HG03025 (cell line): Measurements from ENCODE around the gene CTCF.
A peak's percentile ranks its signal among the peaks of the same experiment; 100 is the strongest.
"Not testable (repeated sequence)": the region's sequence is repeated elsewhere in the genome, so short reads cannot be mapped to it uniquely, and the experiment has no call there.

Experiments
- ATAC-seq: cut with Tn5 transposase; IDR thresholded peaks from one replicate; pipeline ENCODE4 v1.9.1; 2021; ENCODE audit warnings: mild to moderate bottlenecking, moderate library complexity; ENCODE audit not compliant: unreplicated experiment, low FRiP score

CTCF gene

GRCh38 chr16:67562526-67562917 lies at the start of gene CTCF:
Gene CTCF (plus strand): TSS chr16:67562526. CDS start chr16:67610833, 48,307 bp downstream.
- peak; percentile 49 for ATAC-seq

- not testable (repeated sequence) for ATAC-seq
Measured at GRCh38 chr16:67513892-67514291, 48.4 kb upstream of the CTCF start.

- ATAC-seq, result no peak
Measured at GRCh38 chr16:67514382-67514828, 47.9 kb upstream of the CTCF start.

- no peak for ATAC-seq
Measured at GRCh38 chr16:67516296-67517154, 45.8 kb upstream of the CTCF start.

- no peak for ATAC-seq
Measured at GRCh38 chr16:67517155-67517445, 45.2 kb upstream of the CTCF start.

- ATAC-seq, result no peak
Measured at GRCh38 chr16:67517661-67518423, 44.5 kb upstream of the CTCF start.

- no peak for ATAC-seq
Measured at GRCh38 chr16:67518676-67519075, 43.6 kb upstream of the CTCF start.

- ATAC-seq, result no peak
Measured at GRCh38 chr16:67519242-67519641, 43.1 kb upstream of the CTCF start.

- ATAC-seq, result peak; percentile 60
Measured at GRCh38 chr16:67521095-67521804, 41.1 kb upstream of the CTCF start.

- no peak for ATAC-seq
Measured at GRCh38 chr16:67525176-67525860, 37.0 kb upstream of the CTCF start.

GRCh38 chr16:67526149-67526791 lies 36.1 kb upstream of the CTCF start:
- ATAC-seq, result no peak

- no peak for ATAC-seq
Measured at GRCh38 chr16:67528222-67528869, 34.0 kb upstream of the CTCF start, which contains the start of gene RIPOR1. Gene RIPOR1 (plus strand): TSS chr16:67528829. CDS start chr16:67538447, 9,618 bp downstream.

- no peak for ATAC-seq
Measured at GRCh38 chr16:67528870-67529581, 33.3 kb upstream of the CTCF start.

GRCh38 chr16:67529582-67530012 lies 32.7 kb upstream of the CTCF start:
- ATAC-seq, result no peak

GRCh38 chr16:67530013-67530939 lies 32.0 kb upstream of the CTCF start:
- no peak for ATAC-seq

GRCh38 chr16:67531247-67531646 lies 31.1 kb upstream of the CTCF start:
- no peak for ATAC-seq

GRCh38 chr16:67533024-67533560 lies 29.2 kb upstream of the CTCF start:
- ATAC-seq, result no peak
